ENCODE measurements around the gene ELL.

DNA sequence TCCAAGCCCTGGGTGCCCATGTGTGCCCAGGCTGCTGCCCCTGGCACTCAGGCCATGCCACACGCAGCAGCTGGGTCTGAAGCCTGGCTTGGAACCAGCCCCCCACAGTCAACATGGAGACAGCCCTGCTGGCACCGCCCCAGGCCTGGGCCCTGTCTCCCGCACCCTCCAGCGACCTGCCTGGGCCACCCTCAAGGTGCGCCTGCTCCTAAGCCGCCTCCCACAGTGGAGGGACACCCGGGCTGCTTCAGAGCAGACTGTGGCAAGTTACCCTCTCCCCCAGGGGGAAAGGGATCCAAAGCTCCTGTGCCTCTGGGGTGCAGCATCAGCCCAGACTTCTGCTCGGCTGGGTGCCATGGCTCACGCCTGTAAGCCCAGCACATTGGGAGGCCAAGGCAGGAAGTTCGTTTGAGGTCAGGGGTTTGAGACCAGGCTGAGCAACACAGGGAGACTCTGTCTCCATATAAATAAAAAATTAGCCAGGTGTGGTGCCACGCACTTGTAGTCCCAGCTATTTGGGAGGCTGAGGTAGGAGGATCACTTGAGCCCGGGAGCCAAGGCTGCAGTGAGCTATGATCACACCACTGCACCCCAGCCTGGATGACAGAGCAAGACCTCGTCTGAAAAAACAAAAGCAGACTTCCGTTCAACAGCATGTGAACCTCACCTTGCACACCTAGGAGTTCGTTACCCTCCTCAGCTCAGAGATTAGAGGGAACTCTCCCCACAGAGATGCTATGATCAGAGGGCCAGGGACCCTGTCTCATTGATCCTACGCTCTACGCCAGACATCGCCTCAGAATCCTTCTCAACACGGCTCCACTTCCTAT is 15.6 kb downstream of the ELL start:
- no peak for TF ChIP-seq CTCF (conservative IDR thresholded peaks at IDR 0.05)
- TF ChIP-seq EZH2 (IDR thresholded peaks at IDR 0.05; ENCODE audit: low read depth), result no peak
